HEK293 (cell line): ENCODE measurements around the gene ZNF569.

Experiments
- HOXA7 ChIP-seq: sonication (generic); formaldehyde crosslinking; IDR thresholded peaks from 2 replicates; pipeline ENCODE4 v1.8.1; 2022; ENCODE audit warnings: missing genetic modification reagents, borderline replicate concordance
- KLF1 ChIP-seq: fragments of 450-650 bp; formaldehyde crosslinking; IDR thresholded peaks from 2 replicates; pipeline ENCODE4 v1.5.1; 2016; ENCODE audit warnings: missing biosample characterization, missing genetic modification characterization
- KLF10 ChIP-seq: fragments of 450-650 bp; IDR thresholded peaks from 2 replicates; pipeline ENCODE4 v1.5.1; 2018; ENCODE audit warnings: missing biosample characterization, mild to moderate bottlenecking, missing genetic modification characterization
- KLF16 ChIP-seq: fragments of 450-650 bp; formaldehyde crosslinking; IDR thresholded peaks from 2 replicates; pipeline ENCODE4 v1.5.1; 2017; ENCODE audit warnings: missing biosample characterization, missing genetic modification characterization
- RBAK ChIP-seq: fragments of 450-650 bp; formaldehyde crosslinking; IDR thresholded peaks from 2 replicates; pipeline ENCODE4 v1.5.1; 2016; ENCODE audit warnings: missing biosample characterization, missing genetic modification characterization
- WT1 ChIP-seq: fragments of 450-650 bp; formaldehyde crosslinking; IDR thresholded peaks from 2 replicates; pipeline ENCODE4 v1.5.1; 2016; ENCODE audit warnings: missing biosample characterization, missing genetic modification characterization
- ZBTB11 ChIP-seq: fragments of 450-650 bp; formaldehyde crosslinking; conservative IDR thresholded peaks from 2 replicates; pipeline ENCODE4 v1.5.1; 2016; ENCODE audit warnings: low read depth, missing biosample characterization, missing genetic modification characterization
- ZBTB21 ChIP-seq: fragments of 450-650 bp; formaldehyde crosslinking; IDR thresholded peaks from 2 replicates; pipeline ENCODE4 v1.5.1; 2017; ENCODE audit warnings: missing biosample characterization, missing genetic modification characterization
- ZBTB26 ChIP-seq: fragments of 450-650 bp; formaldehyde crosslinking; optimal IDR thresholded peaks from 2 replicates; pipeline ENCODE3; 2016; ENCODE audit warnings: missing biosample characterization, mild to moderate bottlenecking, missing genetic modification characterization
- ZBTB44 ChIP-seq: fragments of 450-650 bp; IDR thresholded peaks from 2 replicates; pipeline ENCODE4 v1.5.1; 2018; ENCODE audit warnings: missing biosample characterization, mild to moderate bottlenecking, missing genetic modification characterization
- ZBTB49 ChIP-seq: fragments of 450-650 bp; formaldehyde crosslinking; IDR thresholded peaks from 2 replicates; pipeline ENCODE4 v1.5.1; 2016; ENCODE audit warnings: missing biosample characterization, missing genetic modification characterization, low read depth
- ZFP37 ChIP-seq: fragments of 450-650 bp; formaldehyde crosslinking; IDR thresholded peaks from 2 replicates; pipeline ENCODE4 v1.5.1; 2016; ENCODE audit warnings: missing biosample characterization, missing genetic modification characterization
- ZNF132 ChIP-seq: fragments of 450-650 bp; formaldehyde crosslinking; IDR thresholded peaks from 2 replicates; pipeline ENCODE4 v1.5.1; 2017; ENCODE audit warnings: missing biosample characterization, missing genetic modification characterization, borderline replicate concordance
- ZNF133 ChIP-seq: fragments of 450-650 bp; formaldehyde crosslinking; IDR thresholded peaks from 2 replicates; pipeline ENCODE4 v1.5.1; 2016; ENCODE audit warnings: missing biosample characterization, missing genetic modification characterization
- ZNF148 ChIP-seq: fragments of 450-650 bp; formaldehyde crosslinking; IDR thresholded peaks from 2 replicates; pipeline ENCODE4 v1.5.0; 2017; ENCODE audit warnings: missing biosample characterization, missing genetic modification characterization, borderline replicate concordance
- ZNF169 ChIP-seq: fragments of 450-650 bp; formaldehyde crosslinking; IDR thresholded peaks from 2 replicates; pipeline ENCODE4 v1.5.1; 2016; ENCODE audit warnings: missing biosample characterization, missing genetic modification characterization
- ZNF335 ChIP-seq: fragments of 450-650 bp; formaldehyde crosslinking; conservative IDR thresholded peaks from 2 replicates; pipeline ENCODE4 v1.5.1; 2016; ENCODE audit warnings: missing biosample characterization, missing genetic modification characterization
- ZNF350 ChIP-seq: fragments of 450-650 bp; formaldehyde crosslinking; IDR thresholded peaks from 2 replicates; pipeline ENCODE4 v1.5.0; 2017; ENCODE audit warnings: missing biosample characterization, mild to moderate bottlenecking, missing genetic modification characterization
- ZNF426 ChIP-seq: fragments of 450-650 bp; formaldehyde crosslinking; IDR thresholded peaks from 2 replicates; pipeline ENCODE4 v1.5.1; 2017; ENCODE audit warnings: missing biosample characterization, missing genetic modification characterization, mild to moderate bottlenecking, inconsistent platforms, moderate library complexity
- ZNF529 ChIP-seq: fragments of 450-650 bp; formaldehyde crosslinking; IDR thresholded peaks from 2 replicates; pipeline ENCODE4 v1.5.1; 2017; ENCODE audit warnings: missing genetic modification characterization, missing biosample characterization; ENCODE audit not compliant: insufficient replicate concordance
- ZNF530 ChIP-seq: fragments of 450-650 bp; formaldehyde crosslinking; IDR thresholded peaks from 2 replicates; pipeline ENCODE4 v1.5.1; 2016; ENCODE audit warnings: low read depth, missing biosample characterization, missing genetic modification characterization
- ZNF558 ChIP-seq: fragments of 450-650 bp; formaldehyde crosslinking; IDR thresholded peaks from 2 replicates; pipeline ENCODE4 v1.5.1; 2016; ENCODE audit warnings: missing biosample characterization, missing genetic modification characterization
- ZNF560 ChIP-seq: fragments of 450-650 bp; formaldehyde crosslinking; IDR thresholded peaks from 2 replicates; pipeline ENCODE4 v1.5.1; 2017; ENCODE audit warnings: missing biosample characterization, missing genetic modification characterization, borderline replicate concordance
- ZNF571 ChIP-seq: fragments of 450-650 bp; formaldehyde crosslinking; IDR thresholded peaks from 2 replicates; pipeline ENCODE4 v1.5.0; 2017; ENCODE audit warnings: missing biosample characterization, missing genetic modification characterization
- ZNF621 ChIP-seq: fragments of 450-650 bp; formaldehyde crosslinking; IDR thresholded peaks from 2 replicates; pipeline ENCODE4 v1.5.1; 2017; ENCODE audit warnings: missing biosample characterization, missing genetic modification characterization
- ZNF626 ChIP-seq: fragments of 450-650 bp; sonication (Bioruptor Pico); formaldehyde crosslinking; IDR thresholded peaks from 2 replicates; pipeline ENCODE4 v1.5.1; 2018; ENCODE audit warnings: missing biosample characterization, missing genetic modification characterization, inconsistent platforms
- ZSCAN4 ChIP-seq: fragments of 450-650 bp; formaldehyde crosslinking; IDR thresholded peaks from 2 replicates; pipeline ENCODE4 v1.5.1; 2017; ENCODE audit warnings: missing biosample characterization, missing genetic modification characterization

Gene ZNF569

GRCh38 chr19:37506387-37507166 lies 39.3 kb upstream of the ZNF569 start, which contains the start of gene ZNF793 (continued):
- TF ChIP-seq ZBTB49 (tag by site-specific recombination) (no peak), ZNF133 (0 out of 2 replicates have a peak, but pooled peaks have one; percentile 48), ZSCAN4 (tag by site-specific recombination) (peak; percentile 50; the same call in 1 of the 2 replicates), ZBTB21 (peak; percentile 73), ZNF335 (tag by site-specific recombination) (peak; percentile 99), ZNF529 (no peak), ZNF621 (no peak), ZNF626 (tag by site-specific recombination) (no peak), ZBTB26 (tag by site-specific recombination) (peak; percentile 51), ZNF169 (tag by site-specific recombination) (no peak), KLF10 (tag by site-specific recombination) (peak; percentile 91), HOXA7 (CRISPR knock-in tag) (no peak), ZNF148 (tag by site-specific recombination) (no peak; the same call in 1 of the 2 replicates), ZNF571 (tag by site-specific recombination) (no peak), RBAK (tag by site-specific recombination) (no peak), KLF1 (tag by site-specific recombination) (peak; percentile 98), ZBTB44 (tag by site-specific recombination) (no peak), ZNF558 (tag by site-specific recombination) (no peak; the same call in none of the 2 replicates), KLF16 (tag by site-specific recombination) (peak; percentile 85; the same call in 1 of the 2 replicates), ZNF560 (tag by site-specific recombination) (no peak), WT1 (tag by site-specific recombination) (peak; percentile 36), ZNF350 (tag by site-specific recombination) (peak; percentile 87), ZNF132 (tag by site-specific recombination) (no peak), ZFP37 (peak; percentile 95), ZNF530 (tag by site-specific recombination) (no peak), ZBTB11 (tag by site-specific recombination) (peak; percentile 65), ZNF426 (tag by site-specific recombination) (no peak)
